ENCODE data around the gene WDR46. TPM values are rescaled to one million over a fixed set of nuclear protein-coding genes. Genes with fewer than 3 reads are reported as not detected.
A peak's percentile ranks its signal among the peaks of the same experiment; 100 is the strongest.

The WDR46 gene
- total RNA-seq, 1 donor from 2014 or later, result 31.1 TPM

GRCh38 chr6:33320315-33321181 is 31.5 kb upstream of the WDR46 start:
- peaks cover 17% of the 10 kb centered on the region for H3K4me1 ChIP-seq
- peaks cover 41% of the 10 kb centered on the region for H3K79me2 ChIP-seq (ENCODE audit: low read depth)
- Mint-ChIP-seq H3K4me1 (peaks cover 61% of the 10 kb centered on the region), H3K9me3 (no peaks in the 10 kb centered on the region), H3K27me3 (ENCODE audit: insufficient read depth, low read depth) (peaks cover 6% of the 10 kb centered on the region), H3K4me3 (peak overlapping the region; percentile 85), H3K36me3 (peaks cover 22% of the 10 kb centered on the region), H3K27ac (peak overlapping the region; percentile 50)
- DNase-seq (ENCODE audit: low spot score), result no peak
- H2AFZ ChIP-seq (replicated peaks), result no peak overlapping the region
- H3K9ac ChIP-seq, result no peak overlapping the region
- H3K27ac ChIP-seq, result no peak overlapping the region
- TF ChIP-seq CTCF (IDR thresholded peaks at IDR 0.05) (no peak), EZH2 (IDR thresholded peaks at IDR 0.05) (no peak), EZH2phosphoT487 (IDR thresholded peaks at IDR 0.05) (no peak)
- no peaks in the 10 kb centered on the region for H3K36me3 ChIP-seq
- H3K4me2 ChIP-seq, result peak overlapping the region; percentile 77
- H3K4me3 ChIP-seq, result no peak overlapping the region
- H3F3A ChIP-seq (ENCODE audit: low read depth), result peaks cover 51% of the 10 kb centered on the region
- H3K27me3 ChIP-seq, result no peaks in the 10 kb centered on the region
- peaks cover 14% of the 10 kb centered on the region for H4K20me1 ChIP-seq (ENCODE audit: low read depth)
- H3K9me3 ChIP-seq (ENCODE audit: low read depth), result no peaks in the 10 kb centered on the region

- no peak overlapping the region for H3K27ac Mint-ChIP-seq
- Histone ChIP-seq H3K36me3 (no peaks in the 10 kb centered on the region), H3K4me2 (no peak overlapping the region), H3K4me1 (peaks cover 19% of the 10 kb centered on the region), H3K9ac (no peak overlapping the region), H2AFZ (replicated peaks) (no peak overlapping the region), H3F3A (ENCODE audit: low read depth) (peaks cover 57% of the 10 kb centered on the region), H3K79me2 (ENCODE audit: low read depth) (peaks cover 41% of the 10 kb centered on the region), H3K27ac (no peak overlapping the region), H3K4me3 (no peak overlapping the region), H3K9me3 (ENCODE audit: low read depth) (no peaks in the 10 kb centered on the region), H3K27me3 (no peaks in the 10 kb centered on the region), H4K20me1 (ENCODE audit: low read depth) (peaks cover 20% of the 10 kb centered on the region)
- TF ChIP-seq CTCF (IDR thresholded peaks at IDR 0.05) (no peak), EZH2phosphoT487 (IDR thresholded peaks at IDR 0.05) (no peak)
- H3K36me3 Mint-ChIP-seq, result peaks cover 24% of the 10 kb centered on the region
- DNase-seq (ENCODE audit: low spot score), result no peak
- H3K4me1 Mint-ChIP-seq, result peaks cover 62% of the 10 kb centered on the region
- peak overlapping the region; percentile 98 for H3K4me3 Mint-ChIP-seq
- peaks cover 6% of the 10 kb centered on the region for H3K27me3 Mint-ChIP-seq (ENCODE audit: insufficient read depth, low read depth)
- no peaks in the 10 kb centered on the region for H3K9me3 Mint-ChIP-seq
Observed at GRCh38 chr6:33319939-33320314, 30.9 kb upstream of the WDR46 start.

- no peak overlapping the region for H3K27ac Mint-ChIP-seq
- H3K4me3 Mint-ChIP-seq, result peak overlapping the region; percentile 98
- H3K4me1 ChIP-seq, result peaks cover 28% of the 10 kb centered on the region
- H3K4me2 ChIP-seq, result peak overlapping the region; percentile 71
- H3K27me3 Mint-ChIP-seq (ENCODE audit: insufficient read depth, low read depth), result peaks cover 6% of the 10 kb centered on the region
- DNase-seq (ENCODE audit: low spot score), result no peak
- H3K9me3 ChIP-seq (ENCODE audit: low read depth), result no peaks in the 10 kb centered on the region
- H3K9ac ChIP-seq, result no peak overlapping the region
- H3F3A ChIP-seq (ENCODE audit: low read depth), result peaks cover 60% of the 10 kb centered on the region
- no peak for TF ChIP-seq CTCF (IDR thresholded peaks at IDR 0.05)
- TF ChIP-seq EZH2 (IDR thresholded peaks at IDR 0.05), result no peak
- TF ChIP-seq EZH2phosphoT487 (IDR thresholded peaks at IDR 0.05), result no peak
- H2AFZ ChIP-seq (replicated peaks), result no peak overlapping the region
- H3K27me3 ChIP-seq, result peaks cover 5% of the 10 kb centered on the region
- H3K79me2 ChIP-seq (ENCODE audit: low read depth), result peaks cover 41% of the 10 kb centered on the region
- H3K27ac ChIP-seq, result peak overlapping the region; percentile 65
- no peaks in the 10 kb centered on the region for H3K9me3 Mint-ChIP-seq
- peaks cover 62% of the 10 kb centered on the region for H3K4me1 Mint-ChIP-seq
- peaks cover 21% of the 10 kb centered on the region for H4K20me1 ChIP-seq (ENCODE audit: low read depth)
- no peaks in the 10 kb centered on the region for H3K36me3 ChIP-seq
- peaks cover 24% of the 10 kb centered on the region for H3K36me3 Mint-ChIP-seq
- peak overlapping the region; percentile 77 for H3K4me3 ChIP-seq
Observed at GRCh38 chr6:33318426-33319073, 29.5 kb upstream of the WDR46 start.

Measured in neural progenitor cell (in vitro differentiated cells).